Measurements from ENCODE around the gene RNASE8. TPM values are rescaled to one million over a fixed set of nuclear protein-coding genes. Genes with fewer than 3 reads are reported as not detected.
A peak's percentile ranks its signal among the peaks of the same experiment; 100 is the strongest.

RNASE8 gene
- total and polyA plus RNA-seq, 7 donors = not detected

- intact Hi-C loops (cut with DNase I) = loop anchor here (10.0 kb wide), 2 partner anchors 476 to 756 kb away; partner anchors contain the start of gene CCNB1IP1
- WGBS, 2 donors = 81 to 91% methylated on average over 45 of the region's 45 CpGs
- Histone ChIP-seq H3K4me3 (no peak overlapping the region), H3K36me3 (peaks cover 0 to 69% (median 31%) of the 10 kb centered on the region in 4 donors), H3K27ac (peak overlapping the region; percentile 9 to 53 (median 25)), H3K9me3 (no peaks in the 10 kb centered on the region), H3K4me1 (peaks cover 0 to 40% (median 34%) of the 10 kb centered on the region in 4 donors), H3K27me3 (no peaks in the 10 kb centered on the region)
- DNase-seq = no peak
- no peak for TF ChIP-seq POLR2A (IDR thresholded peaks at IDR 0.05)
- TF ChIP-seq EP300 (IDR thresholded peaks at IDR 0.05) = no peak
- TF ChIP-seq POLR2AphosphoS5 (IDR thresholded peaks at IDR 0.05) = no peak
- peak; percentile 46 to 64 (median 53) for TF ChIP-seq CTCF (IDR thresholded peaks at IDR 0.05)
Measured at GRCh38 chr14:21090194-21090939, 32.7 kb downstream of the RNASE8 start.

GRCh38 chr14:21090940-21091663 is 33.5 kb downstream of the RNASE8 start:
- 89 to 93% methylated on average over 45 of the region's 45 CpGs for WGBS, 2 donors
- Histone ChIP-seq H3K36me3 (peaks cover 0 to 62% (median 29%) of the 10 kb centered on the region in 4 donors), H3K4me1 (peaks cover 0 to 42% (median 36%) of the 10 kb centered on the region in 4 donors), H3K27me3 (no peaks in the 10 kb centered on the region), H3K9me3 (no peaks in the 10 kb centered on the region), H3K27ac (peak overlapping the region in 2 of 4 donors; percentile 9 to 57), H3K4me3 (no peak overlapping the region)
- DNase-seq = no peak
- intact Hi-C loops (cut with DNase I) = loop anchor here (10.0 kb wide), 2 partner anchors 476 to 756 kb away; partner anchors contain the start of gene CCNB1IP1
- no peak for TF ChIP-seq EP300 (IDR thresholded peaks at IDR 0.05)
- no peak for TF ChIP-seq POLR2A (IDR thresholded peaks at IDR 0.05)
- no peak for TF ChIP-seq POLR2AphosphoS5 (IDR thresholded peaks at IDR 0.05)
- TF ChIP-seq CTCF (IDR thresholded peaks at IDR 0.05) = no peak

- DNase-seq = no peak
Measured at GRCh38 chr14:21091821-21092272, 34.2 kb downstream of the RNASE8 start.

More at GRCh38 chr14:21091821-21092272, 34.2 kb downstream of the RNASE8 start:
- Histone ChIP-seq H3K27me3 (no peaks in the 10 kb centered on the region), H3K36me3 (peaks cover 0 to 55% (median 29%) of the 10 kb centered on the region in 4 donors), H3K9me3 (no peaks in the 10 kb centered on the region), H3K4me3 (no peak overlapping the region), H3K27ac (peak overlapping the region; percentile 39 to 58 (median 56)), H3K4me1 (peaks cover 0 to 50% (median 44%) of the 10 kb centered on the region in 4 donors)
- TF ChIP-seq POLR2A (IDR thresholded peaks at IDR 0.05) (no peak), CTCF (IDR thresholded peaks at IDR 0.05) (no peak), POLR2AphosphoS5 (IDR thresholded peaks at IDR 0.05) (no peak), EP300 (IDR thresholded peaks at IDR 0.05) (no peak)
- 88 to 92% methylated on average over 42 of the region's 42 CpGs for WGBS, 2 donors
- intact Hi-C loops (cut with DNase I) = loop anchor here (1.0 to 10.0 kb wide), 5 partner anchors 12 to 757 kb away; partner anchors contain the start of gene CCNB1IP1

Measured in sigmoid colon (tissue), 7 donors.